Caco-2 (cell line): ENCODE data around the gene OR2T3. TPM values are rescaled to one million over a fixed set of nuclear protein-coding genes. Genes with fewer than 3 reads are reported as not detected.
"Not testable (repeated sequence)": the region's sequence is repeated elsewhere in the genome, so short reads cannot be mapped to it uniquely, and the experiment has no call there.

Source experiments
- BruUV-seq: library from RNA; stranded (reverse); fragments of 400-500 nt; replicated peaks from 2 replicates; lab custom pipeline; 2021; lab: Mats Ljungman, UMichigan
- CTCF ChIA-PET: fragments of 300-600 bp; sonication (Branson Sonifier 250); formaldehyde crosslinking; loops from one replicate; lab custom pipeline; 2022; ENCODE audit warnings: antibody characterized with exemption; lab: Charles Lee
- POLR2A ChIA-PET: fragments of 300-600 bp; sonication (Branson Sonifier 250); formaldehyde crosslinking; loops from one replicate; lab custom pipeline; 2022; ENCODE audit warnings: antibody characterized with exemption; lab: Charles Lee
- DNase-seq, 2 experiments: peaks; one replicate each; pipeline versions ENCODE4 v3.0.0 to v3.0.0-alpha.2; 2020 to 2022
- H3K27me3 ChIP-seq: replicated peaks from 2 replicates; pipeline ENCODE4 v1.6.0; 2011; ENCODE audit warnings: low read length; ENCODE audit not compliant: control insufficient read depth, insufficient read depth
- H3K36me3 ChIP-seq: 2 replicates; pipeline ENCODE4 v1.5.1; 2011; ENCODE audit warnings: low read length; ENCODE audit not compliant: control insufficient read depth, insufficient read depth
- H3K4me1 ChIP-seq: fragments of 250-450 bp; sonication (Bioruptor Pico); 2 replicates; pipeline ENCODE4 v1.5.1; 2020; ENCODE audit warnings: mild to moderate bottlenecking
- H3K4me3 ChIP-seq: 2 replicates; pipeline ENCODE4 v1.5.1; 2011; ENCODE audit warnings: low read depth, mild to moderate bottlenecking, control low read depth, low read length
- H3K9me3 ChIP-seq: fragments of 250-450 bp; sonication (Bioruptor Pico); 2 replicates; pipeline ENCODE4 v1.5.1; 2020; ENCODE audit warnings: mild to moderate bottlenecking, moderate library complexity
- H3K27ac Mint-ChIP-seq: one replicate; pipeline ENCODE4 v1.8.0; 2022; ENCODE audit warnings: mixed read lengths; ENCODE audit not compliant: unreplicated experiment
- H3K27me3 Mint-ChIP-seq: one replicate; pipeline ENCODE4 v1.8.0; 2022; ENCODE audit warnings: mixed read lengths; ENCODE audit not compliant: insufficient read depth, unreplicated experiment
- H3K36me3 Mint-ChIP-seq: one replicate; pipeline ENCODE4 v1.8.0; 2022; ENCODE audit warnings: mild to moderate bottlenecking, mixed read lengths; ENCODE audit not compliant: insufficient read depth, unreplicated experiment
- H3K4me1 Mint-ChIP-seq: one replicate; pipeline ENCODE4 v1.8.0; 2022; ENCODE audit warnings: low read depth, mixed read lengths; ENCODE audit not compliant: unreplicated experiment
- H3K4me3 Mint-ChIP-seq: one replicate; pipeline ENCODE4 v1.8.0; 2022; ENCODE audit warnings: mild to moderate bottlenecking, moderate library complexity, mixed read lengths; ENCODE audit not compliant: unreplicated experiment
- H3K9me3 Mint-ChIP-seq: one replicate; pipeline ENCODE4 v1.8.0; 2022; ENCODE audit warnings: mixed read lengths; ENCODE audit not compliant: unreplicated experiment
- intact Hi-C: fragments of 100-400 bp; cut with micrococcal nuclease; formaldehyde crosslinking; loops from one replicate; pipeline ENCODE4 v1.10.0; 2022; ENCODE audit not compliant: unreplicated experiment
- total RNA-seq: library from RNA; stranded (reverse); gene quantifications from 2 replicates; pipeline ENCODE4 v1.2.3, GENCODE V29; 2022
- TF ChIP-seq, protein P1 (sequence below), 2 experiments: fragments of 200-600 bp in 1 of 2; IDR thresholded peaks; 1 replicate in 1 of 2; 2 replicates in 1 of 2; pipeline versions ENCODE4 v1.5.1 to v1.8.0; 2011 to 2022; ENCODE audit warnings: antibody characterized with exemption in 1 of 2, control low read depth in 1 of 2, inconsistent platforms in 1 of 2, low read depth in 1 of 2, low read length in 1 of 2, mild to moderate bottlenecking in 1 of 2, moderate library complexity in 1 of 2; ENCODE audit not compliant: insufficient read depth in 1 of 2, severe bottlenecking in 1 of 2, unreplicated experiment in 1 of 2

Gene OR2T3
- total RNA-seq, 1 experiment from 2014 or later: not detected

DNA sequence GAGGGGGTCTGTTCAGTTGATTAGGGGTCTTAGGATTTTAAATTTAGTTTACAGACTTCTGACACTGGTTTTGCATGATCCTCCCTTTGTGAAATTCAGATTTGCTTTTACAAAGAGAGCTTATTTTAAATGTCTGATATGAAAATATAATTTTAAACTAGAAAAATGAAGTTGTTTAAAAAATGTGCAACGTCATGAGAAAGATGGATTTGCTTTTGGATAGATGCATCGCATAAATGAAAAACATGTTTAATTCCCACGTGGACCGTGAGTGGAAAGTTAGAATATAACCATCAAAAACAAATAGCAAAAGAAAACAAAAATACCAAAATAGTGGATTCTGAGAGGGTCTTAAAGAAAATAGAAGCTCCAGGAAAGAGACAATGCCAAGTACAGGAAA lies 2.0 kb upstream of the OR2T3 start:
- TF ChIP-seq, protein P1, sequence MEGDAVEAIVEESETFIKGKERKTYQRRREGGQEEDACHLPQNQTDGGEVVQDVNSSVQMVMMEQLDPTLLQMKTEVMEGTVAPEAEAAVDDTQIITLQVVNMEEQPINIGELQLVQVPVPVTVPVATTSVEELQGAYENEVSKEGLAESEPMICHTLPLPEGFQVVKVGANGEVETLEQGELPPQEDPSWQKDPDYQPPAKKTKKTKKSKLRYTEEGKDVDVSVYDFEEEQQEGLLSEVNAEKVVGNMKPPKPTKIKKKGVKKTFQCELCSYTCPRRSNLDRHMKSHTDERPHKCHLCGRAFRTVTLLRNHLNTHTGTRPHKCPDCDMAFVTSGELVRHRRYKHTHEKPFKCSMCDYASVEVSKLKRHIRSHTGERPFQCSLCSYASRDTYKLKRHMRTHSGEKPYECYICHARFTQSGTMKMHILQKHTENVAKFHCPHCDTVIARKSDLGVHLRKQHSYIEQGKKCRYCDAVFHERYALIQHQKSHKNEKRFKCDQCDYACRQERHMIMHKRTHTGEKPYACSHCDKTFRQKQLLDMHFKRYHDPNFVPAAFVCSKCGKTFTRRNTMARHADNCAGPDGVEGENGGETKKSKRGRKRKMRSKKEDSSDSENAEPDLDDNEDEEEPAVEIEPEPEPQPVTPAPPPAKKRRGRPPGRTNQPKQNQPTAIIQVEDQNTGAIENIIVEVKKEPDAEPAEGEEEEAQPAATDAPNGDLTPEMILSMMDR (IDR thresholded peaks at IDR 0.05; ENCODE audit: insufficient read depth in 1 of 2, low read depth in 1 of 2, low read length in 1 of 2, severe bottlenecking in 1 of 2, unreplicated experiment in 1 of 2): no peak
- no peak for DNase-seq
- Histone ChIP-seq H3K36me3 (no peaks in the 10 kb centered on the region), H3K9me3 (no peaks in the 10 kb centered on the region), H3K27me3 (no peaks in the 10 kb centered on the region), H3K4me3 (no peak overlapping the region), H3K4me1 (no peaks in the 10 kb centered on the region)
- POLR2A ChIA-PET: no interaction called here
- Mint-ChIP-seq H3K9me3 (no peaks in the 10 kb centered on the region), H3K4me1 (no peaks in the 10 kb centered on the region), H3K27ac (no peak overlapping the region), H3K36me3 (no peaks in the 10 kb centered on the region), H3K4me3 (no peak overlapping the region), H3K27me3 (peaks cover 3% of the 10 kb centered on the region)
- no TSS peak for BruUV-seq
- CTCF ChIA-PET: no interaction called here
- intact Hi-C loops: no loop called here

DNA sequence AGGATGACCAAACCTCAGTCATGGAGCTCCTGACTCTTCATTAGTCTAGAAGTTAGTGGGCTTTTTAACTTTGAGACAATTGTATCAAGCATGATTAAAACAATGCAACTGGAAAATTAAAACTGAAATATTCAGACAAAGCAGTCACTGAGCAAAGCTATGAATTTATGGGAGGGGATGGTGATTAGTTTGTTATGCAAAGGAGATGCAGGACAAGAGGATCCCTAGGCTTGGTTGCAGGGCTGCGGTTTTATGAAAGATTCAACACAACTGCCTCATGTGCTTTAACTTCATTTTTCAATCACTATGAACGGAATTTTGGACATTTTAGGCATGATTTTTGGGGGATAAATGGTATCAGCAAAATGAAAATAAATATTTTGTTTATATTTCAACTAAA lies 1.0 kb upstream of the OR2T3 start:
- H3K9me3 ChIP-seq, H3K36me3 ChIP-seq, H3K4me1 Mint-ChIP-seq, H3K27me3 ChIP-seq, H3K9me3 Mint-ChIP-seq, CTCF ChIA-PET, H3K36me3 Mint-ChIP-seq, H3K4me3 ChIP-seq, H3K27me3 Mint-ChIP-seq, intact Hi-C loops, POLR2A ChIA-PET, H3K4me3 Mint-ChIP-seq, BruUV-seq, DNase-seq, H3K27ac Mint-ChIP-seq, H3K4me1 ChIP-seq: not testable (repeated sequence)

DNA sequence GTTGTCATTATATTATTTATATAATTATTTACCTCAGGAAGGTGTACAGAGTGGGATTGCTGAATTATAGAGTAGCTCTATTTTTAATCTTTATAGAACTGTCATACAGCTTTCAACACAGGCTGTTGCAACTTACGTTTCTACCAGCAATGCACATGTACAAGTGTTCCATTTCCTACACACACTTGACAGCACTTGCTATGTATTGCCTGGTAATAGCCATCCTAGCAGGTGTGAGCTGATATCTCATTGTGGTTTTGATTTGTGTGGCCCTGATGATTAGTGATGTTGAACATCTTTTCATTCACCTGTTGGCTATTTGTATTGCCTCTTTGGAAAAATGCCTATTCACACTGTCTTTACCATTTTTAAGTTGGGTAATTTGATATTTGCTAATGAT lies 2.5 kb downstream of the OR2T3 start:
- H3K36me3 ChIP-seq, H3K27ac Mint-ChIP-seq, H3K4me1 Mint-ChIP-seq, H3K4me1 ChIP-seq, H3K27me3 Mint-ChIP-seq, CTCF ChIA-PET, BruUV-seq, H3K27me3 ChIP-seq, H3K36me3 Mint-ChIP-seq, POLR2A ChIA-PET, DNase-seq, H3K9me3 ChIP-seq, H3K4me3 ChIP-seq, H3K4me3 Mint-ChIP-seq, H3K9me3 Mint-ChIP-seq, intact Hi-C loops: not testable (repeated sequence)

DNA sequence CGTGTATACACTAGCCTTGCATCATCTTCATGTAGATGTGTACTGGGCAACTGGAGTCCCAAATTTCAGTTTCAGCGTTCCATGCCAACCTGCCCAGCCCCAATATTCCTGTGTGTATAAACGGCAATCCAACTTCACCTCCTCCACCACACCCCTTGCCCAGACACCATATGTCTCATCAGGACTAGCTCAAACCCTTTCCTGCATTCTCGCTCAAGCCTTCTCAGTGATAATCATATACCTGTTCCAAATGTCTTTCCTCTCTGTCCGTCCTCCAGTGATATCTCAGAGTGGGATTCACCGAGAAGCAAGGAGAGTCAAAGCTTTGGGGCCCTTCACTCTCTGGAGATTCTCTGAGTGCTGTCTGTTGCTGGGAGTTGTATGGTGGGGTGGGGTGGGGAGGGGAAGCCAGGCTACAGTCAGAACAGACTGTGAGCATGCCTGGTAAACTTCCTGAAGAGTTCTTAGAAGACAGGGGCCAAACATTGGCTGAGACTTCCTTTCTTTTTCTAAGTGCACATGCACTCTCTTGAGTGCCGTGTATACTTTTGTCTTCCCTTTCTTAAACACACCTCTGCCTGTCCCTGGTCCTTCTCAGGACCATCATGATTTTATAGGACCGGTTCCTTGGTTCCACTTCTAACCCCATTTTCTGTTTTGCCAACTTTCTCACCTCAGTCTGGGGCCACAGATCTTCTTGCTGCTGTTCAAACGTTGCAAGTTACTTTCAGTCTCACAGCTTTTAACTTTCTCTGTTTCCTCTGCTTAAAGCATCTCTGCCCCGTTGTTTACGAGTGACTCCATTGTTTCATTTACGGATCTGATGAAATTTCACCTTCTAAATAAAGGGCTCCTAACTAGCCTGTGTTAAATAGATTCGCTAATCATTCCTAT lies 8.8 kb downstream of the OR2T3 start:
- H3K27ac Mint-ChIP-seq, POLR2A ChIA-PET, H3K36me3 Mint-ChIP-seq, H3K36me3 ChIP-seq, H3K4me3 Mint-ChIP-seq, intact Hi-C loops, H3K27me3 ChIP-seq, H3K4me1 Mint-ChIP-seq, H3K9me3 ChIP-seq, BruUV-seq, H3K4me3 ChIP-seq, H3K27me3 Mint-ChIP-seq, H3K4me1 ChIP-seq, H3K9me3 Mint-ChIP-seq, DNase-seq, CTCF ChIA-PET: not testable (repeated sequence)

DNA sequence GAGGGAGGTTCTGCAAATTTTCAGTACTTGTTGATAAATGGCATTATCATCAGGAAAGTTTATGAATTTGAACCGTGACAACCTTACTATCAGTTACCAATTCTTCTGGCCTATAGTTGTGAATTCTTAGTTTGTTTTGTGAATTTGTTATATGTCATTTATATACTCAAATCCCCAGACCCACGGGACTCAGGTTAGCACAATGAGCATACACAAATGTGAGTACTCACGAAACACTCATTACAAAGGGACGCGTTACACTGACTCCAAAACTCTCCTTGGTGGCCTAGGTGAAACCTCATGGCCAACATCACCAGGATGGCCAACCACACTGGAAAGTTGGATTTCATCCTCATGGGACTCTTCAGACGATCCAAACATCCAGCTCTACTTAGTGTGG lies 15.1 kb downstream of the OR2T3 start, which contains the start of gene OR2T5:
OR2T5 (plus strand) TSS at position 301 of the 400 bp plus-strand sequence; CDS start at position 301, 0 bp downstream.
- H3K4me1 Mint-ChIP-seq, CTCF ChIA-PET, H3K36me3 ChIP-seq, H3K9me3 ChIP-seq, H3K9me3 Mint-ChIP-seq, H3K4me3 Mint-ChIP-seq, intact Hi-C loops, H3K36me3 Mint-ChIP-seq, POLR2A ChIA-PET, H3K27ac Mint-ChIP-seq, H3K4me3 ChIP-seq, BruUV-seq, H3K27me3 Mint-ChIP-seq, H3K4me1 ChIP-seq, DNase-seq, H3K27me3 ChIP-seq: not testable (repeated sequence)

DNA sequence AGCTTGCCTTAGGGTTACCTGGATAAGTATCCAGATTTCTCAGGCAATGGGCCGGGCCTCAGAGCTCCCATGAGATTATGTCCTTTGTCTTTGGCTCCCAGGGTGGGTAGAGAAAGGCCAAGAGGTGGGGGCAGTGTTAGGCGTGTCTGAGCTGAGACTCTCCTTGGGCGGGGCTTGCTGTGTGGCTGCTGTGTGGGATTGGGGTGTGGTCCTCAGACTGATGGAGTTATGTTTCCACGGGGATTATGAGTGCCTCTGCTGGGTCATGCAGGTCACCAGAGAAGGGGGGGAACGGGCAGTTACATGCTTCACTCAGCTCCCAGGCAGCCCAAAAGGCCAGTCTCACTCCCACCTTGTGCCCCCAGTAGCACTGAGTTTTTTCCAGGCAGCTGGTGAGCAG lies 23.5 kb downstream of the OR2T3 start:
- H3K4me1 ChIP-seq, BruUV-seq, H3K27me3 Mint-ChIP-seq, H3K4me3 Mint-ChIP-seq, H3K9me3 Mint-ChIP-seq, H3K36me3 ChIP-seq, H3K27me3 ChIP-seq, H3K9me3 ChIP-seq, H3K4me1 Mint-ChIP-seq, H3K4me3 ChIP-seq, POLR2A ChIA-PET, DNase-seq, CTCF ChIA-PET, intact Hi-C loops, H3K27ac Mint-ChIP-seq, H3K36me3 Mint-ChIP-seq: not testable (repeated sequence)
